IMR-90 (cell line): ENCODE data around the gene ODF2. TPM values are rescaled to one million over a fixed set of nuclear protein-coding genes. Genes with fewer than 3 reads are reported as not detected.

Experiments
- ATAC-seq: fragments of 200-7000 bp; cut with Tn5 transposase; 2 replicates; pipeline ENCODE4 v1.9.1; 2020; ENCODE audit warnings: low read depth, mild to moderate bottlenecking, moderate library complexity
- BruUV-seq: library from RNA; stranded (reverse); fragments of 400-500 nt; replicated peaks from 2 replicates; lab custom pipeline; 2021; lab: Mats Ljungman, UMichigan
- CTCF ChIA-PET: fragments of 300-600 bp; formaldehyde crosslinking; extraction: SDS; loops from one replicate; lab custom pipeline; 2021; ENCODE audit warnings: antibody characterized with exemption; lab: Yijun Ruan, JAX
- POLR2A ChIA-PET: fragments of 300-600 bp; sonication (Branson Sonifier 250); formaldehyde crosslinking; loops from one replicate; lab custom pipeline; 2022; ENCODE audit warnings: antibody characterized with exemption; ENCODE audit not compliant: unreplicated experiment; lab: Charles Lee
- DNase-seq: peaks from one replicate; pipeline ENCODE4 v3.0.0; 2013
- H2AFZ ChIP-seq: replicated peaks from 2 replicates; pipeline ENCODE3; 2013; ENCODE audit warnings: low read length, mild to moderate bottlenecking; ENCODE audit not compliant: poor library complexity
- H2AK5ac ChIP-seq: 2 replicates; pipeline ENCODE4 v1.6.1; 2013; ENCODE audit warnings: low read depth, low read length, inconsistent platforms
- H2AK9ac ChIP-seq: replicated peaks from 2 replicates; pipeline ENCODE3; 2013; ENCODE audit warnings: mild to moderate bottlenecking, low read depth, low read length, moderate library complexity; ENCODE audit not compliant: poor library complexity
- H2BK120ac ChIP-seq: 2 replicates; pipeline ENCODE4 v1.6.1; 2013; ENCODE audit warnings: low read depth, low read length, inconsistent platforms
- H2BK15ac ChIP-seq: 3 replicates; pipeline ENCODE4 v1.6.1; 2013; ENCODE audit warnings: low read depth, low read length, inconsistent platforms
- H2BK20ac ChIP-seq: 2 replicates; pipeline ENCODE4 v1.6.1; 2013; ENCODE audit warnings: low read depth, mild to moderate bottlenecking, inconsistent platforms, low read length, moderate library complexity
- H2BK5ac ChIP-seq: 2 replicates; pipeline ENCODE4 v1.6.1; 2013; ENCODE audit warnings: mild to moderate bottlenecking, low read depth, low read length, inconsistent platforms; ENCODE audit not compliant: poor library complexity, severe bottlenecking
- H3K14ac ChIP-seq: replicated peaks from 2 replicates; pipeline ENCODE4 v1.6.1; 2013; ENCODE audit warnings: low read depth, low read length, inconsistent platforms
- H3K18ac ChIP-seq: 2 replicates; pipeline ENCODE4 v1.6.1; 2013; ENCODE audit warnings: low read depth, low read length, control low read depth
- H3K23ac ChIP-seq: 2 replicates; pipeline ENCODE4 v1.6.1; 2013; ENCODE audit warnings: low read depth, low read length, inconsistent platforms
- H3K27ac ChIP-seq: 2 replicates; pipeline ENCODE4 v1.5.1; 2013; ENCODE audit warnings: mild to moderate bottlenecking, control low read depth, low read length; ENCODE audit not compliant: insufficient read depth
- H3K27me3 ChIP-seq: 2 replicates; pipeline ENCODE4 v1.6.1; 2013; ENCODE audit warnings: low read length; ENCODE audit not compliant: control insufficient read depth, insufficient read depth
- H3K36me3 ChIP-seq: 2 replicates; pipeline ENCODE4 v1.6.1; 2013; ENCODE audit warnings: low read length, mixed read lengths; ENCODE audit not compliant: control insufficient read depth, insufficient read depth
- H3K4ac ChIP-seq: 2 replicates; pipeline ENCODE4 v1.6.1; 2013; ENCODE audit warnings: low read depth, low read length, inconsistent platforms
- H3K4me1 ChIP-seq: 2 replicates; pipeline ENCODE4 v1.6.1; 2013; ENCODE audit warnings: low read length, mixed read lengths; ENCODE audit not compliant: control insufficient read depth, insufficient read depth
- H3K4me2 ChIP-seq: 2 replicates; pipeline ENCODE4 v1.6.1; 2013; ENCODE audit warnings: low read depth, mild to moderate bottlenecking, control low read depth, low read length, moderate library complexity
- H3K4me3 ChIP-seq: 2 replicates; pipeline ENCODE4 v1.5.1; 2013; ENCODE audit warnings: low read depth, mild to moderate bottlenecking, control low read depth, low read length, moderate library complexity; ENCODE audit not compliant: insufficient read depth
- H3K56ac ChIP-seq: 2 replicates; pipeline ENCODE4 v1.6.1; 2013; ENCODE audit warnings: low read length, inconsistent platforms; ENCODE audit not compliant: insufficient read depth; ENCODE audit errors: extremely low read depth
- H3K79me1 ChIP-seq, 2 experiments: 2 replicates each; pipeline ENCODE4 v1.6.1; 2013; ENCODE audit warnings: low read length in 2 of 2, inconsistent platforms in 1 of 2, low read depth in 1 of 2
- H3K9ac ChIP-seq: 2 replicates; pipeline ENCODE4 v1.6.1; 2013; ENCODE audit warnings: low read depth, low read length, control low read depth
- H3K9me1 ChIP-seq: 2 replicates; pipeline ENCODE4 v1.6.1; 2013; ENCODE audit warnings: low read length, inconsistent platforms; ENCODE audit not compliant: insufficient read depth
- H3K9me3 ChIP-seq: 2 replicates; pipeline ENCODE4 v1.6.1; 2013; ENCODE audit warnings: low read length; ENCODE audit not compliant: control insufficient read depth, insufficient read depth
- H4K20me1 ChIP-seq: 2 replicates; pipeline ENCODE4 v1.6.1; 2013; ENCODE audit warnings: low read length, inconsistent platforms; ENCODE audit not compliant: insufficient read depth
- H4K5ac ChIP-seq: 2 replicates; pipeline ENCODE4 v1.6.1; 2013; ENCODE audit warnings: mild to moderate bottlenecking, low read depth, low read length, control low read depth
- H4K8ac ChIP-seq, 2 experiments: 2 replicates each; pipeline ENCODE4 v1.6.1; 2013; ENCODE audit warnings: low read depth in 2 of 2, low read length in 2 of 2, control low read depth in 1 of 2, inconsistent platforms in 1 of 2
- H4K91ac ChIP-seq: 2 replicates; pipeline ENCODE4 v1.6.1; 2013; ENCODE audit warnings: low read depth, low read length, inconsistent platforms; ENCODE audit not compliant: insufficient read depth
- FOS ChIP-seq: fragments of 150-350 bp; IDR thresholded peaks from 2 replicates; pipeline ENCODE4 v1.6.1; 2016; ENCODE audit warnings: low read depth, low read length
- RAD21 ChIP-seq: IDR thresholded peaks from 2 replicates; pipeline ENCODE4 v1.6.1; 2012; ENCODE audit warnings: low read length, improper control_type of control experiment
- RCOR1 ChIP-seq: IDR thresholded peaks from 2 replicates; pipeline ENCODE4 v1.6.1; 2012; ENCODE audit warnings: mild to moderate bottlenecking, low read length, improper control_type of control experiment; ENCODE audit not compliant: insufficient replicate concordance
- RFX5 ChIP-seq: IDR thresholded peaks from 2 replicates; pipeline ENCODE4 v1.8.0; 2012; ENCODE audit warnings: low read depth, mild to moderate bottlenecking, low read length, moderate library complexity
- SMC3 ChIP-seq: fragments of 150-350 bp; IDR thresholded peaks from 2 replicates; pipeline ENCODE4 v1.6.1; 2016; ENCODE audit warnings: low read depth, mild to moderate bottlenecking, antibody characterized with exemption, low read length, moderate library complexity
- USF2 ChIP-seq: fragments of 150-350 bp; IDR thresholded peaks from 2 replicates; pipeline ENCODE4 v1.6.1; 2017; ENCODE audit warnings: mild to moderate bottlenecking, antibody characterized with exemption, low read length, low read depth
- whole genome bisulfite sequencing, 2 experiments: methylation state at CpG; one replicate each; pipeline versions ENCODE4 v1.1.5 to v1.1.7; 2013; ENCODE audit warnings: missing lambda C conversion rate in 2 of 2; ENCODE audit not compliant: insufficient read length in 1 of 2; ENCODE audit errors: extremely low coverage in 2 of 2; 5-methylcytosine and 5-hydroxymethylcytosine counted together
- dilution Hi-C: fragments of 300-500 bp; cut with HindIII; formaldehyde crosslinking; loops from one replicate; pipeline ENCODE4 v1.14.3; 2018; ENCODE audit warnings: low sequenced_read_pairs; ENCODE audit not compliant: unreplicated experiment
- in situ Hi-C: fragments of 300-500 bp; cut with MboI; formaldehyde crosslinking; loops from 3 replicates; pipeline ENCODE4 v1.14.3; 2019; ENCODE audit warnings: low sequenced_read_pairs, inconsistent platforms, mixed read lengths
- intact Hi-C: fragments of 100-400 bp; cut with micrococcal nuclease; formaldehyde crosslinking; loops from 2 replicates; pipeline ENCODE4 v1.10.0; 2022
- polyA plus RNA-seq, 3 experiments: library from polyadenylated mRNA; depleted of rRNA; stranded (reverse); fragments of >200 nt; gene quantifications; 2 replicates each; pipeline ENCODE4 v1.2.3, GENCODE V29; 2012; ENCODE audit warnings: low replicate concordance in 1 of 3
- total RNA-seq: library from RNA; depleted of rRNA; stranded (reverse); fragments of >200 nt; gene quantifications from 2 replicates; pipeline ENCODE4 v1.2.3, GENCODE V29; 2012

Gene ODF2
- total and polyA plus RNA-seq, 2 of the 4 experiments (the other 2 are of a cell fraction) = 40.2 to 46.4 TPM

GRCh38 chr9:128457207-128457606 lies 1.4 kb downstream of the ODF2 start:
- Histone ChIP-seq H3K27ac (no peak overlapping the region; the same call in 1 of the 2 replicates), H3K79me1 (peaks cover 13 to 28% of the 10 kb centered on the region in 2 experiments), H4K91ac (no peak overlapping the region), H3K9me1 (no peaks in the 10 kb centered on the region), H3K14ac (peak overlapping the region; percentile 52), H2AK5ac (no peak overlapping the region), H3K9me3 (no peaks in the 10 kb centered on the region), H3K9ac (peak overlapping the region; percentile 26), H2BK20ac (no peak overlapping the region), H2BK120ac (no peak overlapping the region), H2BK5ac (no peak overlapping the region), H3K4ac (peak overlapping the region; percentile 29; the same call in 1 of the 2 replicates), H2AK9ac (peak overlapping the region; percentile 87), H3K18ac (no peak overlapping the region), H3K36me3 (peaks cover 19% of the 10 kb centered on the region), H4K8ac (peak overlapping the region in 1 of 2 experiments; percentile 25; a peak in 1 of 4 replicates), H2AFZ (peak overlapping the region; percentile 91), H3K27me3 (no peaks in the 10 kb centered on the region), H3K4me3 (peak overlapping the region; percentile 74), H3K56ac (no peak overlapping the region), H3K23ac (peak overlapping the region; percentile 80), H2BK15ac (no peak overlapping the region), H4K20me1 (0 out of 2 replicates have a peak, but pooled peaks cover 4% of the 10 kb centered on the region), H3K4me1 (peaks cover 6% of the 10 kb centered on the region; the same call in 1 of the 2 replicates), H4K5ac (no peak overlapping the region), H3K4me2 (peak overlapping the region; percentile 73)
- ChIA-PET CTCF (interaction anchor here (0.6 kb wide), 1 partner anchor 28 kb away, joined by 3 read pairs; no protein-coding TSS in a partner anchor), POLR2A (interaction anchor here (0.5 kb wide), 1 partner anchor 26 kb away, joined by 3 read pairs; no protein-coding TSS in a partner anchor)
- TF ChIP-seq RFX5 (no peak), RCOR1 (no peak), USF2 (no peak), FOS (no peak), RAD21 (no peak), SMC3 (no peak)
- intact Hi-C loops = no loop called here
- no peak for DNase-seq
- no peak for ATAC-seq
- dilution Hi-C loops = no loop called here
- in situ Hi-C loops = no loop called here
- no TSS peak for BruUV-seq
- WGBS, 2 experiments = 22% methylated on average over 6 of the region's 14 CpGs; no CpG with 5 or more reads in 1 of the 2 experiments
